ENCODE results near the gene DPP8.

GRCh38 chr15:65561934-65562333 is 44.4 kb upstream of the DPP8 start:
- TF ChIP-seq ZNF292 (tag by site-specific recombination; IDR thresholded peaks at IDR 0.05; ENCODE audit: borderline replicate concordance, low read depth) (no peak), ZNF513 (tag by site-specific recombination; IDR thresholded peaks at IDR 0.05) (no peak), CTCF (tag by site-specific recombination; IDR thresholded peaks at IDR 0.05) (no peak), ZNF624 (tag by site-specific recombination; IDR thresholded peaks at IDR 0.05) (no peak), PBX3 (CRISPR knock-in tag; IDR thresholded peaks at IDR 0.05) (no peak), ZNF174 (tag by site-specific recombination; IDR thresholded peaks at IDR 0.05) (no peak), ELK4 (IDR thresholded peaks at IDR 0.05; ENCODE audit: borderline replicate concordance, low read depth, low read length) (no peak), KLF9 (tag by site-specific recombination; IDR thresholded peaks at IDR 0.05; ENCODE audit: low read depth) (no peak), ZNF544 (tag by site-specific recombination; IDR thresholded peaks at IDR 0.05) (no peak)
